HG03064 (cell line): Measurements from ENCODE around the gene ABHD18.
"Not testable (repeated sequence)": the region's sequence is repeated elsewhere in the genome, so short reads cannot be mapped to it uniquely, and the experiment has no call there.

Experiments
- ATAC-seq: cut with Tn5 transposase; IDR thresholded peaks from one replicate; pipeline ENCODE4 v1.9.1; 2021; ENCODE audit warnings: low read depth; ENCODE audit not compliant: unreplicated experiment

Gene ABHD18

DNA sequence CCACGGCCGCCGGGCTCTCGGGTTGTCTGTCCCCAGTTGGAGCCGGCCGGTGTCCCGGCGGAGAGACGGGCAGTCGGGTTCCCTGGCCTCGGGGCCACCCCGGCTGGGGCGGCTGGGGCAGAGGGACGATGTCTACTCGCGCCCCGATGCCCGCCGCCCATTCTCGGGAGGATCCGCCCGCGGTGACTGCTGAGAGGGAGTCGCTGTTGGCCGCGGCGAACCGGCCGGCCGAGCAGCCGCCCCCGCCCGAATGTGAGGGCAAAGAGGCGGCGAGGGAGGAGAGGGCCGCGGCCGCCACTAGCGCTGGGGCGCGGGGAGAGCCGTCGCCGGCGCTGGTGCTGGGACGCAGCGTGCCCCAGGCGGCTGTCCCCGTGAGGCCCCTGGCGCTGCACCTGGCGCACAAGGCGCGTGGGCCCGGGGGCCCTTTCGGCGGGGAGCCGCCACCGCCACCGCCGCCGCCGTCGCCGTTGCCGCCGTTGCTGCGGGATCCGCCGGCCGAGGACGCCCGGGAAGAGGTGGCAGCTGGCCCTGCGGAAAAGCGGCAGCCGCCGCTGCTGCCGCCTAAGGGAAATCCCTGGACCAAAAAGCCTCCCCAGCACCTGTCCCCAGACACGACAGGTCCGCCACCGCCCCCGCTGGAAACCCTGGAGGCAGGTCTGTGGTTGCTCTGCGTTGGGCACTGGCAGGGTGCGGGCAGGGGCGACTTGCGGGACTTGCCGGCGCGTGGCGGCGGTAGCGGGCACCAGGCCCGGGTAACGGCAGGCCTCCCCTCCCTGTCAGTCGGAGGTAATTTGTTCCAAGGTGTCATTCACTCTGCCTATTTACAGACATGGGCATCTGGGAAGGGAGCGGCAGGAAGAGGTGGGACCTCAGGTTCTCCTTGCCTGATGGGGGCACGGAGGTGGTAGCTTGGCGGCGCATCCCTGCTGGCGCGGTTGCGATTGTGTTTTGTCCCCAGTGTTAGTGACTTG, 96.6 kb downstream of the ABHD18 start:
- peak; percentile 37 for ATAC-seq

DNA sequence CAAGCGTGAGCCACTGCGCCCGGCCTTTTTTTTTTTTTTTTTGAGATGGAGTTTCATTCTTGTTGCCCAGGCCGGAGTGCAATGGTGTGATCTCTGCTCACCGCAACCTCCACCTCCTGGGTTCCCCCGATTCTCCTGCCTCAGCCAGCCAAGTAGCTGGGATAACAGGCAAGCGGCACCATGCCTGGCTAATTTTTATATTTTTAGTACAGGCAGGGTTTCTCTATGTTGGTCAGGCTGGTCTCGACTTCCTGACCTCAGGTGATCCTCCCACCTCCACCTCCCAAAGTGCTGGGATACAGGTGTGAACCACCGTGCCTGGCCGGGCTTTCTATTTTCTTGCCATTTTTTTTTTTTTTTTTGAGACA, 101.2 kb downstream of the ABHD18 start:
- ATAC-seq = not testable (repeated sequence)

DNA sequence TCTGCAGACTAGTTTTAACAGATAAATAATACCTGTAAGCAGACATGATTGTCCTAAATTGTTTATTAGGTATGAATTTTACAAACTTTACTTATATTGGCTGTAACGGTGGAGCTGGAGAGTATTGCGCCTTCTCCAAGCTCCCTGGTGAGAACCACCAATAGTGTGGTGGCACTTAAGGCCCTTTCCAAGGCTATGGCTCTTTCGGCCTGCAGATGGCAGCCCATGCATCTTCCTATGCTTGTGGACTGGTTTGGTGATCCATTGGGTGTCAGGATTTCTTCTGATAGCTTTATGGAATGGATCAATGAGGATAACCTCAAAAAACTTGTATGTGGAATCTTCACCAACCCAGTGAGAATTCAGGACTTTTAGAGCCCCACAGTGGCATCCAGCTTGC, 103.7 kb downstream of the ABHD18 start:
- ATAC-seq = no peak

DNA sequence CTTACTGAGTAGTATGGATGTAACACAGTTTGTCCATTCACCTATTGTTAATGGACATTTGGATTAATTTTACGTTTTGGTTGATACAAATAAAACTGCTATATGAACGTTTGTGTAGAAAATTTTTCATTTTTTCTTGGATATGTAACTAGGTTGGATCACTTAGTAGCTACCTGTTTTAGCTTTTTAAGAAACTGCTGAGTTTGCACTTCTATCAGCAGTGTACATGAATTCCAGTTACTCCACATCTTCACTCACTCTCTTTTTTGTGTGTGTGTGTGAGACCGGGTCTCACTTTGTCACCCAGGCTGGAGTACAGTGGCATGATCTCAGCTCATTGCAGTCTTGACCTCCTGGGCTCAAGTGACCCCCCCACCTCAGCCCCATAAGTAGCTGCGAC, 111.3 kb downstream of the ABHD18 start:
- ATAC-seq = no peak
